Anterior cingulate cortex (tissue), 58 donors: Measurements from ENCODE around the gene RAB3GAP2.
"Not testable (repeated sequence)": the region's sequence is repeated elsewhere in the genome, so short reads cannot be mapped to it uniquely, and the experiment has no call there.

Source experiments
- DNase-seq, 58 donors: peaks; one replicate each; lab custom pipeline; 2025; lab: John Stamatoyannopoulos, UW

RAB3GAP2 gene

GRCh38 chr1:220287129-220287528 lies 14.9 kb upstream of the RAB3GAP2 start:
- DNase-seq, result no peak

DNA sequence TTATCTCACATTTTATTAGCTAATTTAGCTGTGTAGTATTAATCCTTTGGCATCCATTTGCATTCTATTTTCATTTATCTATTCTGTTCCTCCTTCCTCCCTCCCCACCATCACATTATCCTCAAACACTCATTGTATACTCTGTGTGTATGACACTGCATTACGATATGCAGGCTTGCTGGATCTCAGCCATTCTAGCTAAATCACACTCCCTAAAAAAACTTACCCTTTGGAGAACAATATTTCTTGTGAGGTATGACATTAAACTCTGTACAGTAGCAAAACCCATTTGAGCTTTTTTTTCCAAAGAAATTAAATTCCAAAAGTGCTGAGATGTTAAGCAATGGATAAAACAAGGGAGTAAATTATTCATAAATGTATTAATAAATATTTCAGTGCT lies 11.4 kb upstream of the RAB3GAP2 start:
- no peak for DNase-seq

DNA sequence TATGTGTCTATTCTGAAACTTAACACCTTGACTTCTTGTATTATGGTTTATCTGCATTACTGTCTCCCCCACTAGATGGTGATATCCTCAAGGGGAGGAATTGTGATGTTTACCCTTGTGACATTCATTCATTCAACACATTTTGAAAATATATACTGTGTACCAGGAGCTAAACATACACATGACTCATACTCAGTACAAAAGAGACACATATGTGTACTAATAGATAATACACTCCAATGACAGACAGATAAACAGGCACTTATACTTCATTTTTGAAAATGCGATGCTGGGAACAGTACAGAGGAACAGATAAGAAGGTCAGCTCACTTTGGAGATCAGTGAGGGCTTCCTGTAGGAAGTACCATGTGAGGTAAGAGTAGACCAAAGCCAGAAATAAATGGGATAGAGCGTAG lies 8.9 kb upstream of the RAB3GAP2 start:
- no peak for DNase-seq

DNA sequence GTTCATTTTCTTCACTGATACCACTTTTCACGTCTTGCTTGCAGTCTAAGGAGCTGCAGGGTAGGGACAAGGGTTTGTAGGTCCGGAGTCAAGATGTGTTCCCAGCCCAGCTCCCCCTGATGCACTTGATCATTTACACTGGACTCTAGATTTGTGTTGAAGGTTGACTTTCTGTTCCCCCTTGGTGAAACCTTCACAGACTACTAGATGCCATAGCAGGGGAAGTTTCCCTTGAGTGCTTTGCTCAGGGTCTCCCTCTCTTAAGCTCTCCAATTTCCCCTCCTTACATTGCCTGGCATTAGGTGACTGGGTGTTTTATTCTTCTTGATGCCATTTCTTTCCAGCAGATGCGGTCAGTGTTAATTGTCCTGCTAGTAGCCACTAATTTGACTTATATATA lies 8.0 kb upstream of the RAB3GAP2 start:
- DNase-seq, result no peak

- no peak for DNase-seq
Observed at GRCh38 chr1:220278991-220279390, 6.7 kb upstream of the RAB3GAP2 start.

- DNase-seq, result no peak
Observed at GRCh38 chr1:220275430-220275829, 3.2 kb upstream of the RAB3GAP2 start.

DNA sequence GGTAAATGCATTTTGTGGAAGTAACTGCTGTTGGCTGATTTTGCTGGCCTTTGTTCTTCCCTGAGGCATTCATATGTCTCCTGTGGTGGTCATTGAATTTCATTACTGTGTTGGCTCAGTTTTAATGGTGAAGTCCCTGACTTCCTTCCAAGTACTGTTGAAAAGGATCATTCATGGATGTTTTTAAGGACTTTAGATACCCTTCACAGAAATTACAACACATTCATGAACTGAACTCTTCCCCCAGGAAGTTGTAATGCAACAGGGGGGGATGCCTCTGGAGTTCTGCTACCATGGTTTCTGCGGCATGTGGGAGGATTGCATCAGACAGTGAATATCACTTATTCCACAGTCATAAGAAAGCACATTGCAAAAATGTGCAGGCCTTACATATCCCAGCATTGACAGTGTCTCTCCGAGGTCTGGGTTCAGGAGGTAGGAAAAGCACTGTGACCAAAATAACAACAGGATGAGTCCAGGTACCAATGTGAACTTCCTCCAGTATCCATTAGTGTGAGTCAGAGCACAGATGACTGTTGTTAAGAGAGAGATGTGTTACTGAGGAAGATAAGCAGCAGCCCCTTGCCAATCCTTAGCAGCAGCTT lies 2.1 kb upstream of the RAB3GAP2 start:
- no peak for DNase-seq

DNA sequence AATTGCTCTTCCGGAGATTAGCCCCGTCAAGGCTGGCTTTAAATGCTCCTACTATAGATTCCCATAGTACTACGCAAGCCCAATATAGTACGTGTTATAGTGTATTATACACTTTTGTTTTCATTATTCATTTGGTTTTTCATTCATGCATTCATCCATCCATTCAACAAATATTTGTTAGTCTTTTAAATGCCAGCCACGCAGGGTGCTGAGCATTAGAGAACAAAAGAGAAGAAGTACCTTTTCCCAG lies 513 bp upstream of the RAB3GAP2 start:
- no peak for DNase-seq

GRCh38 chr1:220271706-220272046 lies 577 bp downstream of the RAB3GAP2 start:
- peak in 6 of 58 donors; percentile 11 to 40 (median 28) for DNase-seq

GRCh38 chr1:220269036-220269435 lies 3.2 kb downstream of the RAB3GAP2 start:
- no peak for DNase-seq

DNA sequence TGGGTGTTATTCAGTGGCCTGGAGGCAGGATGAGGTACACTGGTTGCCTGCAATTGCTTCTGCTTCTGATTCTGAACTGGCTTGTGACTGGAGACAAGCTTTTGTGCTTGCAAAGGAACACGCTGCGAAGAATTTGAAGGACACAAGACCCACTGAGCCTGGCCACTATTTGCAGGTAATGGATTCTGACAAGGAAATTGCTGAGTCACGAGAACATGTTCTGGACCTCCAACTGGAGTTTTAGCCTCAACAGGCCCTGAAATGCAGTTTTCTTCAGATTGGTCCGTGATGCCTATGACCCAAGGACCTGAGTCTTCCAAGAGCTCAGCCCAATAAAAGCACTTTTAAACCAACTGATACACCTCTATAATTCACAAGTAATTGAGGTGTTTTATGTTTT lies 4.6 kb downstream of the RAB3GAP2 start:
- no peak for DNase-seq

GRCh38 chr1:220260228-220260627 lies 12.0 kb downstream of the RAB3GAP2 start:
- DNase-seq, result not testable (repeated sequence)

DNA sequence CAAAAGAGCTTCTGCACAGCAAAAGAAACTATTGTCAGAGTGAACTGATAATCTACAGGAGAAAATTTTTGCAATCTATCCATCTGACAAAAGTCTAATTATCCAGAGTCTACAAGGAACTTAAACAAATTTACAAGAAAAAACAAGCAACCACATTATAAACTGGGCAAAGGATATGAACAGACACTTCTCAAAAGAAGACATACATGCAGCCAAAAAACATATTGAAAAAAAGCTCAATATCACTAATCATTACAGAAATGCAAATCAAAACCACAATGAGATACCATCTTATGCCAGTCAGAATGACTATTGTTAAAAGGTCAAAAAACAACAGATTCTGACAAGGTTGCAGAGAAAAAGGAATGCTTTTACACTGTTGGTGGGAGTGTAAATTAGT lies 12.5 kb downstream of the RAB3GAP2 start:
- not testable (repeated sequence) for DNase-seq

DNA sequence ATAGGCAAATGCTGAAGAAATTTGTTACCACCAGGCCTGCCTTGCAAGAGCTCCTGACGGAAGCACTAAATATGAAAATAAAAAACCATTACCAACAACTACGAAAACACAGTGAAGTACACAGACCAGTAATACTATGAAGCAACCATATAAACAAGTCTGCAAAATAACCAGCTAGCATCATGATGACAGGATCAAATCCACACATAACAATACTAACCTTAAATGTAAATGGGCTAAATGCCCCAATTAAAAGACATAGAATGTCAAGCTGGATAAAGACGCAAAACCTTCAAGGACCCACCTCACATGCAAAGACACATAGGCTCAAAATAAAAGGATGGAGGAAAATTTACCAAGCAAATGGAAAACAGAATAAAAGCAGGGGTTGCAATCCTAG lies 16.1 kb downstream of the RAB3GAP2 start:
- not testable (repeated sequence) for DNase-seq

DNA sequence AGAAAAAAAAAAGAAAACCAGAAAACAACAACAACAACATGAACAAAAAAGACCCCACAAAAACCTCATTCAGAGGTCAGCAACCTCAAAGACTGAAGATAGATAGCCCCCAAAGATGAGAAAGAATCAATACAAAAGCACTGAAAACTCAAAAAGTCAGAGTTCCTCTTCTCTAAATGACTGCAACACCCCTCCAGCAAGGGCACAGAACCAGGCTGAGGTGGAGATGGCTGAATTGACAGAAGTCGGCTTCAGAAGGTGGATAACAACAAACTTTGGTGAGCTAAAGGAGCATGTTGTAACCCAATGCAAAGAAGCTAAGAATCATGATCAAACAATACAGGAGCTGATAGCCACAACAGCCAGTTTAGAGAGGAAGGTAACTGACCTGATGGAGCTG lies 17.0 kb downstream of the RAB3GAP2 start:
- no peak for DNase-seq

GRCh38 chr1:220253290-220253689 lies 19.0 kb downstream of the RAB3GAP2 start:
- not testable (repeated sequence) for DNase-seq

GRCh38 chr1:220251272-220251671 lies 21.0 kb downstream of the RAB3GAP2 start:
- no peak for DNase-seq

DNA sequence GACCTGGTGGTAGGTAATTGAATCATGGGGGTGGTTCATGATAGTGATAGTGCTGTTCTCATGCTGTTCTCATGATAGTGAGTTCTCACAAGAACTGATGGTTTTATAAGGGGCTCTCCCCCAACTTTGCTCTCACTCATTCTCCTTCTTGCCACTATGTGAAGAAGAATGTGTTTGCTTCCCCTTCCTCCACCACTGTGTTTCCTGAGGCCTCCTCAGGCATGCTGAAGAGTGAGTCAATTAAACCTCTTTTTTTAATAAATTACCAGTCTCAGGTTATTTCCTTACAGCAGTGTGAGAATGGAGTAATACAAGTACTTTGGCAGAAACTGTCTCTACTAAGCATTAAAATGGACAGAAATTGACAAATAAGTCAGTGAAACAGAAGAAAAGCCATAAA lies 21.6 kb downstream of the RAB3GAP2 start:
- no peak for DNase-seq

DNA sequence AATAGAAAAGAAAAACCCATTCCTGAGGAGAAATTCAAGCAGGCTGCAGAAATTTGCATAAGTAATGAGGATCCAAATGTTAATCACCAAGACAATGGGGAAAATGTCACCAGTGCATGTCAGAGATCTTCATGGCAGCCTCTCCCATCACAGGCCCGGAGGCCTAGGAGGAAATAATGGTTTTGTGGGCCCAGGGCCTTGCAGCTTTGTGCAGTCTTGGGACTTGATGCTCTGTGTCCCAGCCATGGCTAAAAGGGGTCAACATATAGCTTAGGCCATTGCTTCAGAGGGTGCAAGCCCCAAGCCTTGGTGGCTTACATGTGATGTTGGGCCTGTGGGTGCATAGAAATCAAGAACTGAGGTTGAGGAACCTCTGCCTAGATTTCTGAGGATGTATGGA lies 22.7 kb downstream of the RAB3GAP2 start:
- no peak for DNase-seq

DNA sequence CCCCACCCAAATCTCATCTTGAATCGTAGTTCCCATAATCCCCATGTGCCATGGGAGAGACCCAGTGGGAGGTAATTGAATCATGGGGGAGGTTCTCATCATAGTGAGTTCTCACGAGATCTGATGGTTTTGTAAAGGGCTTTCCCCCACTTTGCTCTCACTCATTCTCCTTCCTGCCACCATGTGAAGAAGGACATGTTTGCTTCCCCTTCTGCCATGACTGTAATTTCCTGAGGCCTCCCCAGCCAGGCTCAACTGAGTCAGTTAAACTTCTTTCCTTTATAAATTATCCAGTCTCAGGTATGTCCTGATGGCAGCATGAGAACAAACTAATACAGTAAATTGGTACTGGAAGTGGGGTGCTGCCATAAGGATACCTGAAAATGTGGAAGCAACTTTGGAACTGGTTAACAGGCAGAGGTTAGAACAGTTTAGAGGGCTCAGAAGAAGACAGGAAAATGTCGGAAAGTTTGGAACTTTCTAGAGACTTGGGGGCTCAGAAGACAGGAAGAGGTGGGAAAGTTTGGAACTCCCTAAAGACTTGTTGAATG lies 23.5 kb downstream of the RAB3GAP2 start:
- not testable (repeated sequence) for DNase-seq

GRCh38 chr1:220245900-220246299 lies 26.4 kb downstream of the RAB3GAP2 start:
- DNase-seq, result not testable (repeated sequence)

DNA sequence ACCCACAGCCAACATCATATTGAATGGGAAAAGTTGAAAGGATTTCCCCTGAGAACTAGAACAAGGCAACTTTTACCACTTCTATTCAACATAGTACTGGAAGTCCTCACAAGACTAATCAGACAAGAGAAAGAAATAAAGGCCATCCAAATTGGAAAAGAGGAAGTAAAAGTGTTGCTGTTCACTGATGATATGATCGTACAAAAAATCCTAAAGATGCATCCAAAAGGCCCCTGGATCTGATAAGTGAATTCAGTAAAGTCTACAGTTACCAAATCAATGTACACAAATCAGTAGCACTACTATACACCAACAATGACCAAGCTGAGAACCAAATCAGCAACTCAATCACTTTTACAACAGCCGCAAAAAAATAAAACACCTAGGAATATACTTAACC lies 28.3 kb downstream of the RAB3GAP2 start:
- DNase-seq, result no peak

- no peak for DNase-seq
Observed at GRCh38 chr1:220241072-220241663, 31.1 kb downstream of the RAB3GAP2 start.
